OCI-LY3 (cell line): ENCODE data around the gene MEMO1.

ENCODE experiments used
- EZH2phosphoT487 ChIP-seq: fragments of 200-600 bp; shearing (Covaris generic); IDR thresholded peaks from 2 replicates; pipeline ENCODE4 v1.6.1; 2018; ENCODE audit warnings: antibody characterized with exemption, mixed run types, low read depth
- TF ChIP-seq, protein P1 (sequence below): fragments of 200-600, 300-600 bp; sonication (generic); IDR thresholded peaks from 2 replicates; pipeline ENCODE4 v1.5.1; 2014; ENCODE audit warnings: antibody characterized with exemption, low read length, low read depth

DNA sequence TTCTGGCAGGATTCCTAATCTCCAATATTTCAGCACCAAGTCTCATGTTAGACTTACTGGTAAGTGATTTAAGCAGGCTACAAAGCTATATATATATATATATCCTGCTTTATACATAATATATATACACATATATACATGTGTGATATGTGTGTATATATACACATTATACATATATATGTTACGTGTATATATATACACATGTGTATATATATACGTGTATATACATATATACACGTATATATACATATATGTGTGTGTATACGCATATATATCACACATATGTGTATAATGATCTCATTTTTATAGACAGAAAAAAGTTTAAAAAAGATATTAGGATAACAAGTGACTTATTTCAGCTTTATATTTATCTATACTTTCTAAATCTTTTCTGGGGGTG, 41.6 kb downstream of the MEMO1 start:
- TF ChIP-seq, protein P1, sequence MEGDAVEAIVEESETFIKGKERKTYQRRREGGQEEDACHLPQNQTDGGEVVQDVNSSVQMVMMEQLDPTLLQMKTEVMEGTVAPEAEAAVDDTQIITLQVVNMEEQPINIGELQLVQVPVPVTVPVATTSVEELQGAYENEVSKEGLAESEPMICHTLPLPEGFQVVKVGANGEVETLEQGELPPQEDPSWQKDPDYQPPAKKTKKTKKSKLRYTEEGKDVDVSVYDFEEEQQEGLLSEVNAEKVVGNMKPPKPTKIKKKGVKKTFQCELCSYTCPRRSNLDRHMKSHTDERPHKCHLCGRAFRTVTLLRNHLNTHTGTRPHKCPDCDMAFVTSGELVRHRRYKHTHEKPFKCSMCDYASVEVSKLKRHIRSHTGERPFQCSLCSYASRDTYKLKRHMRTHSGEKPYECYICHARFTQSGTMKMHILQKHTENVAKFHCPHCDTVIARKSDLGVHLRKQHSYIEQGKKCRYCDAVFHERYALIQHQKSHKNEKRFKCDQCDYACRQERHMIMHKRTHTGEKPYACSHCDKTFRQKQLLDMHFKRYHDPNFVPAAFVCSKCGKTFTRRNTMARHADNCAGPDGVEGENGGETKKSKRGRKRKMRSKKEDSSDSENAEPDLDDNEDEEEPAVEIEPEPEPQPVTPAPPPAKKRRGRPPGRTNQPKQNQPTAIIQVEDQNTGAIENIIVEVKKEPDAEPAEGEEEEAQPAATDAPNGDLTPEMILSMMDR = no peak
- TF ChIP-seq EZH2phosphoT487 = no peak
